B cell (primary cell): Measurements from ENCODE around the gene AGRN. TPM values are rescaled to one million over a fixed set of nuclear protein-coding genes. Genes with fewer than 3 reads are reported as not detected.

Source experiments
- ATAC-seq: fragments of 200-7000 bp; cut with Tn5 transposase; one replicate; pipeline ENCODE4 v1.10.0; 2021; ENCODE audit warnings: low read depth, mild to moderate bottlenecking, moderate number of reproducible peaks, moderate library complexity
- CTCF ChIA-PET: fragments of 350-600 bp; sonication (Branson Sonifier 250); formaldehyde crosslinking; loops from one replicate; lab custom pipeline; 2021; ENCODE audit warnings: antibody characterized with exemption, inconsistent platforms; lab: Charles Lee
- POLR2A ChIA-PET: fragments of 350-600 bp; sonication (Branson Sonifier 250); formaldehyde crosslinking; loops from one replicate; lab custom pipeline; 2021; ENCODE audit warnings: antibody characterized with exemption; lab: Charles Lee
- DNase-seq: peaks from one replicate; pipeline ENCODE4 v3.0.0; 2013
- H2AFZ ChIP-seq: 2 replicates; pipeline ENCODE4 v1.6.1; 2012; ENCODE audit warnings: mild to moderate bottlenecking, low read depth, low read length; ENCODE audit not compliant: insufficient read depth, poor library complexity, severe bottlenecking
- H3K27ac ChIP-seq, 2 donors: 1 replicate in 1 of 2; 2 replicates in 1 of 2; pipeline ENCODE4 v1.5.1; 2012 to 2013; ENCODE audit warnings: low read length in 2 of 2, mild to moderate bottlenecking in 2 of 2, moderate library complexity in 1 of 2
- H3K27me3 ChIP-seq, 4 experiments: fragments of 200-600 bp in 1 of 4; sonication (generic) in 1 of 4; replicated peaks in 1 of 4; 1 replicate in 2 of 4; 2 replicates in 2 of 4; pipeline versions ENCODE4 v1.6.1 to v1.7.0; 2013 to 2016; ENCODE audit warnings: low read length in 3 of 4, mild to moderate bottlenecking in 2 of 4, mixed read lengths in 1 of 4, moderate library complexity in 1 of 4; ENCODE audit not compliant: insufficient read depth in 4 of 4, control insufficient read depth in 3 of 4; ENCODE audit errors: control extremely low read depth in 1 of 4
- H3K36me3 ChIP-seq, 2 experiments: replicated peaks in 1 of 2; 1 replicate in 1 of 2; 2 replicates in 1 of 2; pipeline versions ENCODE4 v1.6.1 to v1.7.1; 2013; ENCODE audit warnings: low read length in 1 of 2; ENCODE audit not compliant: insufficient read depth in 2 of 2, control insufficient read depth in 1 of 2; ENCODE audit errors: control extremely low read depth in 1 of 2, extremely low read depth in 1 of 2
- H3K4me1 ChIP-seq, 2 donors: fragments of 200-600 bp in 1 of 2; sonication (generic) in 1 of 2; 1 replicate in 1 of 2; 2 replicates in 1 of 2; pipeline versions ENCODE4 v1.5.1 to v1.6.1; 2013 to 2017; ENCODE audit warnings: low read length in 2 of 2; ENCODE audit not compliant: control insufficient read depth in 2 of 2, insufficient read depth in 2 of 2
- H3K4me2 ChIP-seq: replicated peaks from 2 replicates; pipeline ENCODE3; 2012; ENCODE audit warnings: mild to moderate bottlenecking, low read depth, low read length; ENCODE audit not compliant: poor library complexity, severe bottlenecking
- H3K4me3 ChIP-seq, 5 experiments: fragments of 200-600 bp in 1 of 5; sonication (generic) in 1 of 5; 1 replicate in 3 of 5; 2 replicates in 2 of 5; pipeline versions ENCODE4 v1.5.1 to v1.7.0; 2011 to 2016; ENCODE audit warnings: low read length in 4 of 5, mild to moderate bottlenecking in 4 of 5, low read depth in 2 of 5, control low read depth in 1 of 5, moderate library complexity in 1 of 5; ENCODE audit not compliant: insufficient read depth in 1 of 5; ENCODE audit errors: control extremely low read depth in 1 of 5, extremely low read depth in 1 of 5
- H3K79me2 ChIP-seq: fragments of 200-600 bp; sonication (generic); one replicate; pipeline ENCODE4 v1.6.0; 2016; ENCODE audit warnings: low read length; ENCODE audit not compliant: control insufficient read depth, insufficient read depth
- H3K9ac ChIP-seq: fragments of 200-600 bp; sonication (generic); 2 replicates; pipeline ENCODE4 v1.6.1; 2017; ENCODE audit warnings: mild to moderate bottlenecking, low read length, moderate library complexity
- H3K9me3 ChIP-seq, 3 donors: one replicate each; pipeline versions ENCODE4 v1.6.1 to v1.7.1; 2013; ENCODE audit warnings: low read length in 2 of 3; ENCODE audit not compliant: control insufficient read depth in 2 of 3, insufficient read depth in 1 of 3; ENCODE audit errors: control extremely low read depth in 1 of 3
- H4K20me1 ChIP-seq: 2 replicates; pipeline ENCODE4 v1.6.0; 2012; ENCODE audit warnings: mild to moderate bottlenecking, low read length; ENCODE audit not compliant: insufficient read depth, control insufficient read depth, poor library complexity, severe bottlenecking
- H3K27ac Mint-ChIP-seq: one replicate; pipeline ENCODE4 v1.8.0; 2021; ENCODE audit warnings: mixed read lengths
- H3K27me3 Mint-ChIP-seq: one replicate; pipeline ENCODE4 v1.8.0; 2021; ENCODE audit warnings: mixed read lengths
- H3K4me1 Mint-ChIP-seq: one replicate; pipeline ENCODE4 v1.8.0; 2021; ENCODE audit warnings: mixed read lengths
- H3K4me3 Mint-ChIP-seq: one replicate; pipeline ENCODE4 v1.8.0; 2021; ENCODE audit warnings: mixed read lengths
- H3K9me3 Mint-ChIP-seq: one replicate; pipeline ENCODE4 v1.8.0; 2022; ENCODE audit warnings: mixed read lengths; ENCODE audit not compliant: insufficient read depth
- EZH2 ChIP-seq: IDR thresholded peaks from 2 replicates; pipeline ENCODE4 v1.6.1; 2012; ENCODE audit warnings: borderline replicate concordance, low read depth, mild to moderate bottlenecking, moderate library complexity, low read length; ENCODE audit not compliant: insufficient read depth, poor library complexity, severe bottlenecking
- WGBS: methylation state at CpG from one replicate; pipeline ENCODE4 v1.1.5; 2013; ENCODE audit warnings: missing lambda C conversion rate; ENCODE audit not compliant: insufficient coverage; 5-methylcytosine and 5-hydroxymethylcytosine counted together
- intact Hi-C: fragments of 100-400 bp; cut with micrococcal nuclease; formaldehyde crosslinking; loops from one replicate; pipeline ENCODE4 v1.10.0; 2022
- polyA plus RNA-seq: library from polyadenylated mRNA; depleted of rRNA; stranded (reverse); fragments of >200 nt; gene quantifications from 2 replicates; pipeline ENCODE4 v1.2.3, GENCODE V29; 2012
- total RNA-seq, 2 donors: library from RNA; stranded (reverse); fragments of 120-200 nt in 1 of 2; gene quantifications; 1 replicate in 1 of 2; 2 replicates in 1 of 2; pipeline versions ENCODE4 v1.2.3 to v1.2.4, GENCODE V29; 2013 to 2022
- TF ChIP-seq, protein P1 (sequence below): fragments of 200-600 bp; IDR thresholded peaks from one replicate; pipeline ENCODE4 v1.8.0; 2022; ENCODE audit warnings: antibody characterized with exemption, mild to moderate bottlenecking

The AGRN gene
- total and polyA plus RNA-seq, 2 donors (not counting 1 experiment from before 2014, with no cell fraction given): 7.3 to 31.3 TPM

- Histone ChIP-seq H3K9me3 (peaks cover 0 to 7% (median 0%) of the 10 kb centered on the region in 3 donors), H3K79me2 (no peaks in the 10 kb centered on the region), H4K20me1 (peaks cover 1% of the 10 kb centered on the region), H3K36me3 (no peaks in the 10 kb centered on the region), H3K4me3 (no peak overlapping the region), H3K4me1 (peaks cover 5% of the 10 kb centered on the region in 2 donors), H3K9ac (no peak overlapping the region), H3K27ac (no peak overlapping the region), H2AFZ (no peak overlapping the region), H3K4me2 (no peak overlapping the region), H3K27me3 (peaks cover 0 to 6% (median under 1%) of the 10 kb centered on the region in 4 experiments)
- TF ChIP-seq, protein P1, sequence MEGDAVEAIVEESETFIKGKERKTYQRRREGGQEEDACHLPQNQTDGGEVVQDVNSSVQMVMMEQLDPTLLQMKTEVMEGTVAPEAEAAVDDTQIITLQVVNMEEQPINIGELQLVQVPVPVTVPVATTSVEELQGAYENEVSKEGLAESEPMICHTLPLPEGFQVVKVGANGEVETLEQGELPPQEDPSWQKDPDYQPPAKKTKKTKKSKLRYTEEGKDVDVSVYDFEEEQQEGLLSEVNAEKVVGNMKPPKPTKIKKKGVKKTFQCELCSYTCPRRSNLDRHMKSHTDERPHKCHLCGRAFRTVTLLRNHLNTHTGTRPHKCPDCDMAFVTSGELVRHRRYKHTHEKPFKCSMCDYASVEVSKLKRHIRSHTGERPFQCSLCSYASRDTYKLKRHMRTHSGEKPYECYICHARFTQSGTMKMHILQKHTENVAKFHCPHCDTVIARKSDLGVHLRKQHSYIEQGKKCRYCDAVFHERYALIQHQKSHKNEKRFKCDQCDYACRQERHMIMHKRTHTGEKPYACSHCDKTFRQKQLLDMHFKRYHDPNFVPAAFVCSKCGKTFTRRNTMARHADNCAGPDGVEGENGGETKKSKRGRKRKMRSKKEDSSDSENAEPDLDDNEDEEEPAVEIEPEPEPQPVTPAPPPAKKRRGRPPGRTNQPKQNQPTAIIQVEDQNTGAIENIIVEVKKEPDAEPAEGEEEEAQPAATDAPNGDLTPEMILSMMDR: no peak
- no peak for TF ChIP-seq EZH2
- H3K27ac Mint-ChIP-seq: no peak overlapping the region
- no peak overlapping the region for H3K4me3 Mint-ChIP-seq
- H3K4me1 Mint-ChIP-seq: peaks cover 5% of the 10 kb centered on the region
- intact Hi-C loops: no loop called here
- H3K27me3 Mint-ChIP-seq: no peaks in the 10 kb centered on the region
- 96% methylated on average over 23 of the region's 23 CpGs for WGBS
- CTCF ChIA-PET: interaction anchor here (0.9 to 2.5 kb wide), 2 partner anchors 12 to 19 kb away, joined by 3 to 9 read pairs; no protein-coding TSS in a partner anchor
- DNase-seq (no peak), ATAC-seq (no peak)
- POLR2A ChIA-PET: no interaction called here
- no peaks in the 10 kb centered on the region for H3K9me3 Mint-ChIP-seq
These were observed 25.2 kb downstream of the AGRN start for GRCh38 chr1:1045129-1045528.

- DNase-seq (no peak), ATAC-seq (no peak)
- Mint-ChIP-seq H3K27ac (no peak overlapping the region), H3K27me3 (no peaks in the 10 kb centered on the region), H3K4me1 (peaks cover 4% of the 10 kb centered on the region), H3K4me3 (no peak overlapping the region), H3K9me3 (no peaks in the 10 kb centered on the region)
- no peaks in the 10 kb centered on the region for H3K4me1 ChIP-seq
- no peak overlapping the region for H3K4me2 ChIP-seq
- H3K9ac ChIP-seq: no peak overlapping the region
- 91% methylated on average over 18 of the region's 20 CpGs for WGBS
- H3K4me3 ChIP-seq: no peak overlapping the region
- no peak overlapping the region for H2AFZ ChIP-seq
- POLR2A ChIA-PET: no interaction called here
- no peak overlapping the region for H3K27ac ChIP-seq
- no peaks in the 10 kb centered on the region for H3K36me3 ChIP-seq
- CTCF ChIA-PET: no interaction called here
- no peaks in the 10 kb centered on the region for H3K79me2 ChIP-seq
- TF ChIP-seq, protein P1: no peak
- no peak for TF ChIP-seq EZH2
- H3K9me3 ChIP-seq: peaks cover 0 to 7% (median 0%) of the 10 kb centered on the region in 3 donors
- intact Hi-C loops: no loop called here
- H4K20me1 ChIP-seq: no peaks in the 10 kb centered on the region
- peaks cover 0 to 2% (median 0%) of the 10 kb centered on the region in 4 experiments for H3K27me3 ChIP-seq
These were observed 26.3 kb downstream of the AGRN start for GRCh38 chr1:1046243-1046642.
